Ascending aorta (tissue), 2 donors: ENCODE data around the gene PRICKLE2. TPM values are rescaled to one million over a fixed set of nuclear protein-coding genes. Genes with fewer than 3 reads are reported as not detected.
A peak's percentile ranks its signal among the peaks of the same experiment; 100 is the strongest.

Experiments used
- DNase-seq, 2 donors: peaks; one replicate each; pipeline ENCODE4 v3.0.0-alpha.2; 2019; ENCODE audit warnings: low spot score in 2 of 2
- H3K27ac ChIP-seq, 2 donors: fragments of 200-600 bp; sonication (generic); one replicate each; pipeline ENCODE4 v1.5.1; 2016 to 2017; ENCODE audit warnings: mild to moderate bottlenecking in 1 of 2
- H3K27me3 ChIP-seq: fragments of 200-600 bp; sonication (generic); one replicate; pipeline ENCODE4 v1.5.1; 2017
- H3K36me3 ChIP-seq, 2 donors: fragments of 200-600 bp; sonication (generic); one replicate each; pipeline ENCODE4 v1.5.1; 2016
- H3K4me1 ChIP-seq, 2 donors: fragments of 200-600 bp; sonication (generic); one replicate each; pipeline ENCODE4 v1.5.1; 2016 to 2017; ENCODE audit warnings: mild to moderate bottlenecking in 1 of 2
- H3K4me3 ChIP-seq, 2 donors: fragments of 200-600 bp; sonication (generic); one replicate each; pipeline ENCODE4 v1.5.1; 2016 to 2017; ENCODE audit warnings: mild to moderate bottlenecking in 1 of 2
- H3K9me3 ChIP-seq, 2 donors: fragments of 200-600 bp; sonication (generic); one replicate each; pipeline ENCODE4 v1.5.1; 2016
- CTCF ChIP-seq, 3 experiments: fragments of 200-600 bp in 2 of 3; fragments of 450-650 bp in 1 of 3; sonication (generic) in 2 of 3; IDR thresholded peaks; one replicate each; pipeline ENCODE4 v1.5.1; 2016 to 2019; ENCODE audit warnings: antibody characterized with exemption in 3 of 3, mild to moderate bottlenecking in 1 of 3, moderate library complexity in 1 of 3
- intact Hi-C: fragments of 100-400 bp; cut with DNase I; formaldehyde crosslinking; loops from one replicate; pipeline ENCODE4 v1.15.1; 2023
- total RNA-seq: library from RNA; depleted of rRNA; stranded (reverse); fragments of >200 nt; gene quantifications from one replicate; pipeline ENCODE4 v1.1.0, GENCODE V29; 2016

PRICKLE2 gene
- total RNA-seq, 1 donor from 2014 or later, result 24.7 TPM

- Histone ChIP-seq H3K36me3 (no peaks in the 10 kb centered on the region), H3K27ac (no peak overlapping the region), H3K27me3 (no peaks in the 10 kb centered on the region), H3K9me3 (no peaks in the 10 kb centered on the region), H3K4me3 (no peak overlapping the region), H3K4me1 (peaks cover 0 to 35% of the 10 kb centered on the region in 2 donors)
- no peak for TF ChIP-seq CTCF (IDR thresholded peaks at IDR 0.05)
- intact Hi-C loops, result loop anchor here (2.0 to 10.0 kb wide), 3 partner anchors 55 to 227 kb away; no protein-coding TSS in a partner anchor
- DNase-seq, result no peak
Observed at GRCh38 chr3:64167351-64167750, 57.9 kb downstream of the PRICKLE2 start.

- peaks cover 0 to 42% of the 10 kb centered on the region in 2 donors for H3K4me1 ChIP-seq
- no peaks in the 10 kb centered on the region for H3K27me3 ChIP-seq
- H3K27ac ChIP-seq, result peak overlapping the region in 1 of 2 donors; percentile 23
- peak in 2 of 3 experiments; percentile 25 to 36 for TF ChIP-seq CTCF (IDR thresholded peaks at IDR 0.05)
- peak in 1 of 2 donors; percentile 64 for DNase-seq
- no peaks in the 10 kb centered on the region for H3K9me3 ChIP-seq
- H3K36me3 ChIP-seq, result no peaks in the 10 kb centered on the region
- no peak overlapping the region for H3K4me3 ChIP-seq
- intact Hi-C loops, result loop anchor here (2.0 to 10.0 kb wide), 3 partner anchors 56 to 228 kb away; no protein-coding TSS in a partner anchor
Observed at GRCh38 chr3:64166584-64167162, 58.6 kb downstream of the PRICKLE2 start.

- DNase-seq, result no peak
- Histone ChIP-seq H3K4me1 (peaks cover 0 to 42% of the 10 kb centered on the region in 2 donors), H3K36me3 (peaks cover 0 to 11% of the 10 kb centered on the region in 2 donors), H3K9me3 (no peaks in the 10 kb centered on the region), H3K27ac (no peak overlapping the region), H3K4me3 (no peak overlapping the region), H3K27me3 (no peaks in the 10 kb centered on the region)
- TF ChIP-seq CTCF (IDR thresholded peaks at IDR 0.05), result no peak
- intact Hi-C loops, result loop anchor here (10.0 kb wide), 1 partner anchor 230 kb away; no protein-coding TSS in a partner anchor
Observed at GRCh38 chr3:64164349-64164748, 60.9 kb downstream of the PRICKLE2 start.

- Histone ChIP-seq H3K4me1 (peaks cover 0 to 40% of the 10 kb centered on the region in 2 donors), H3K36me3 (peaks cover 0 to 17% of the 10 kb centered on the region in 2 donors), H3K9me3 (no peaks in the 10 kb centered on the region), H3K4me3 (no peak overlapping the region), H3K27ac (no peak overlapping the region), H3K27me3 (no peaks in the 10 kb centered on the region)
- intact Hi-C loops, result loop anchor here (10.0 kb wide), 1 partner anchor 231 kb away; no protein-coding TSS in a partner anchor
- no peak for DNase-seq
- no peak for TF ChIP-seq CTCF (IDR thresholded peaks at IDR 0.05)
Observed at GRCh38 chr3:64163755-64164148, 61.5 kb downstream of the PRICKLE2 start.

GRCh38 chr3:64163019-64163754 lies 62.1 kb downstream of the PRICKLE2 start:
- no peak for TF ChIP-seq CTCF (IDR thresholded peaks at IDR 0.05)
- intact Hi-C loops, result loop anchor here (10.0 kb wide), 1 partner anchor 232 kb away; no protein-coding TSS in a partner anchor
- Histone ChIP-seq H3K27me3 (no peaks in the 10 kb centered on the region), H3K4me3 (no peak overlapping the region), H3K4me1 (peaks cover 0 to 38% of the 10 kb centered on the region in 2 donors), H3K9me3 (no peaks in the 10 kb centered on the region), H3K36me3 (peaks cover 0 to 22% of the 10 kb centered on the region in 2 donors), H3K27ac (peak overlapping the region; percentile 4 to 22)
- no peak for DNase-seq
